NCI-H2107 treated with DMSO at 0.1 percent for 48 hours (cell line): ENCODE measurements around the gene GRIP1.

Source experiments
- DNase-seq: peaks from one replicate; lab custom pipeline; 2025; ENCODE audit not compliant: unreplicated experiment; lab: John Stamatoyannopoulos, UW

GRIP1 gene

GRCh38 chr12:66602483-66603143 lies 76.3 kb downstream of the GRIP1 start:
- DNase-seq = no peak

- peak; percentile 49 for DNase-seq
Measured at GRCh38 chr12:66600903-66601302, 78.0 kb downstream of the GRIP1 start.

- peak; percentile 55 for DNase-seq
Measured at GRCh38 chr12:66599816-66600215, 79.1 kb downstream of the GRIP1 start.

GRCh38 chr12:66598608-66599007 lies 80.3 kb downstream of the GRIP1 start:
- DNase-seq = no peak

- DNase-seq = no peak
Measured at GRCh38 chr12:66598079-66598478, 80.8 kb downstream of the GRIP1 start.

GRCh38 chr12:66596199-66596598 lies 82.7 kb downstream of the GRIP1 start:
- DNase-seq = no peak

- no peak for DNase-seq
Measured at GRCh38 chr12:66594688-66595087, 84.2 kb downstream of the GRIP1 start.

- no peak for DNase-seq
Measured at GRCh38 chr12:66590275-66590985, 88.4 kb downstream of the GRIP1 start.

GRCh38 chr12:66589095-66589494 lies 89.8 kb downstream of the GRIP1 start:
- no peak for DNase-seq

- DNase-seq = no peak
Measured at GRCh38 chr12:66587912-66588311, 91.0 kb downstream of the GRIP1 start.

- no peak for DNase-seq
Measured at GRCh38 chr12:66584673-66585072, 94.2 kb downstream of the GRIP1 start.

GRCh38 chr12:66573605-66574004 lies 105.3 kb downstream of the GRIP1 start:
- no peak for DNase-seq

- no peak for DNase-seq
Measured at GRCh38 chr12:66572845-66573244, 106.0 kb downstream of the GRIP1 start.

- peak; percentile 8 for DNase-seq
Measured at GRCh38 chr12:66571361-66571915, 107.4 kb downstream of the GRIP1 start.

GRCh38 chr12:66563220-66563619 lies 115.7 kb downstream of the GRIP1 start:
- DNase-seq = no peak

- no peak for DNase-seq
Measured at GRCh38 chr12:66555113-66555512, 123.8 kb downstream of the GRIP1 start.

- no peak for DNase-seq
Measured at GRCh38 chr12:66552716-66553115, 126.2 kb downstream of the GRIP1 start.

GRCh38 chr12:66550626-66551025 lies 128.2 kb downstream of the GRIP1 start:
- DNase-seq = no peak

GRCh38 chr12:66549050-66549389 lies 129.9 kb downstream of the GRIP1 start:
- no peak for DNase-seq

GRCh38 chr12:66548338-66549049 lies 130.4 kb downstream of the GRIP1 start:
- no peak for DNase-seq

- no peak for DNase-seq
Measured at GRCh38 chr12:66541426-66541825, 137.4 kb downstream of the GRIP1 start.

- DNase-seq = no peak
Measured at GRCh38 chr12:66539431-66539830, 139.4 kb downstream of the GRIP1 start.
